HepG2 (cell line): ENCODE data around the gene IFNA2.

ENCODE experiments used
- THYN1 ChIP-seq: sonication (generic); formaldehyde crosslinking; IDR thresholded peaks from 2 replicates; pipeline ENCODE4 v1.8.1; 2023; ENCODE audit warnings: low read depth, mild to moderate bottlenecking, moderate library complexity, missing genetic modification reagents, borderline replicate concordance
- ZNF292 ChIP-seq: sonication (generic); formaldehyde crosslinking; IDR thresholded peaks from 2 replicates; pipeline ENCODE4 v1.8.1; 2022; ENCODE audit warnings: mild to moderate bottlenecking, low read depth, missing genetic modification reagents, borderline replicate concordance

GRCh38 chr9:21398955-21399489, 13.8 kb upstream of the IFNA2 start:
- TF ChIP-seq ZNF292 (CRISPR knock-in tag) (no peak), THYN1 (CRISPR knock-in tag) (no peak)
